ENCODE data around the gene CALN1.
"Not testable (repeated sequence)": the region's sequence is repeated elsewhere in the genome, so short reads cannot be mapped to it uniquely, and the experiment has no call there.

The CALN1 gene

GRCh38 chr7:72412121-72412618, at the start of gene CALN1:
CALN1 (minus strand) TSS chr7:72412338.
- DNase-seq, result not testable (repeated sequence)

- no peak for DNase-seq
Observed at GRCh38 chr7:72453471-72453870, 41.3 kb upstream of the CALN1 start.

GRCh38 chr7:72447465-72448204, 35.5 kb upstream of the CALN1 start:
- no peak for DNase-seq

GRCh38 chr7:72446591-72447462, 34.7 kb upstream of the CALN1 start:
- DNase-seq, result no peak

- no peak for DNase-seq
Observed at GRCh38 chr7:72446131-72446530, 34.0 kb upstream of the CALN1 start.

GRCh38 chr7:72445580-72445979, 33.4 kb upstream of the CALN1 start:
- DNase-seq, result no peak

GRCh38 chr7:72445075-72445474, 32.9 kb upstream of the CALN1 start:
- no peak for DNase-seq

GRCh38 chr7:72444026-72444776, 32.1 kb upstream of the CALN1 start:
- DNase-seq, result no peak

- no peak for DNase-seq
Observed at GRCh38 chr7:72441791-72442190, 29.7 kb upstream of the CALN1 start.

- no peak for DNase-seq
Observed at GRCh38 chr7:72438491-72438890, 26.4 kb upstream of the CALN1 start.

GRCh38 chr7:72437610-72438009, 25.5 kb upstream of the CALN1 start:
- no peak for DNase-seq

GRCh38 chr7:72437061-72437585, 25.0 kb upstream of the CALN1 start:
- DNase-seq, result no peak

GRCh38 chr7:72435925-72436480, 23.9 kb upstream of the CALN1 start:
- DNase-seq, result no peak

GRCh38 chr7:72435366-72435765, 23.2 kb upstream of the CALN1 start:
- DNase-seq, result no peak

GRCh38 chr7:72430531-72430930, 18.4 kb upstream of the CALN1 start:
- DNase-seq, result no peak

- DNase-seq, result no peak
Observed at GRCh38 chr7:72429316-72429715, 17.2 kb upstream of the CALN1 start.

- DNase-seq, result no peak
Observed at GRCh38 chr7:72416846-72417245, 4.7 kb upstream of the CALN1 start.

GRCh38 chr7:72415586-72415985, 3.4 kb upstream of the CALN1 start:
- no peak for DNase-seq

GRCh38 chr7:72413886-72414285, 1.7 kb upstream of the CALN1 start:
- no peak for DNase-seq

GRCh38 chr7:72413290-72413689, 1.2 kb upstream of the CALN1 start:
- DNase-seq, result no peak

GRCh38 chr7:72411419-72411818, 719 bp downstream of the CALN1 start:
- DNase-seq, result no peak

GRCh38 chr7:72409638-72410015, 2.5 kb downstream of the CALN1 start:
- DNase-seq, result no peak

Measured in CD4-positive, alpha-beta T cell treated with Interleukin-21 for 1 hour (primary cell).